DMS79 treated with DMSO at 0.1 percent for 48 hours (cell line): Measurements from ENCODE around the gene CFL1.
A peak's percentile ranks its signal among the peaks of the same experiment; 100 is the strongest.

Experiments used
- DNase-seq: peaks from one replicate; lab custom pipeline; 2025; lab: John Stamatoyannopoulos, UW

Gene CFL1

GRCh38 chr11:65887723-65888162 lies 29.8 kb upstream of the CFL1 start:
- DNase-seq: no peak

GRCh38 chr11:65886826-65887722 lies 29.1 kb upstream of the CFL1 start:
- no peak for DNase-seq

- no peak for DNase-seq
Measured at GRCh38 chr11:65885808-65886536, 28.0 kb upstream of the CFL1 start.

DNA sequence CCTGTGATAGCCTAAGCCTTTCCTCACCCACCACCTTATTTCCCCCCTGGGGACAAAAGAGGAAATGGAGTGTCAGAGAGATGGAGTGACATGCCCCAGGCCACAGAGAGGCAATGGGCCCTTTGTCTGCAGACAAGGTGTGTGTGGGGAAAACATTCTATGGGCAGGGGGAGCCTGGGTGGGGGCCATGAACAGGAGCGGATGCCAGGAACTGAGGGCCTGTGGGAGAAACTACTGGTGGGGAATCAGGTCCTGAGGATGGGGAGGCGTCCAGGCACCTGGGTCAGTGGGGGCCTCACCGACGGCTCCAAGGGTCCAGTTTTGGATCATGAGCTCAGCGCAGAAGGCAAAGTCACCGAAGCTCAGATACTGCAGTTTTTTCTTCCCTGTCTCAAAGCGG lies 27.3 kb upstream of the CFL1 start:
- no peak for DNase-seq

DNA sequence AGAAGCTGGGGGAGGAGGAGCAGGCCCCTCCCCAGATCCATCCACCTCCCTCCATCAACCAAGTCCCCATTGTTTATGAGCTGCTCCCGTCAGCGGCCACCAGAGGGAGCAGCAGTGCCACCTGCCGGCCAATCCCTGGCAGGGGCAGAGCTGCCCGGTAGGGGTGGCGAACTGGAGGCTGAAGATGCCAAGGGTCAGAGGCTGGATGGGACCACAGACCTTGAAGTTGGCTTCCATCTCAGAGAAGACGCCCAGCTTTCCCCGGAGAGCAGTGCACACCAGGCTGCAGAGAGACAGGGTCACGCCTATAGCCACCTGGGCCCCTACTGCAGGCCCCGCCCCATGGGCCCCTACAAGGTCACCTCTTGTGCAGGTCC lies 26.7 kb upstream of the CFL1 start:
- peak; percentile 48 for DNase-seq

- DNase-seq: no peak
Measured at GRCh38 chr11:65883786-65884715, 26.1 kb upstream of the CFL1 start.

DNA sequence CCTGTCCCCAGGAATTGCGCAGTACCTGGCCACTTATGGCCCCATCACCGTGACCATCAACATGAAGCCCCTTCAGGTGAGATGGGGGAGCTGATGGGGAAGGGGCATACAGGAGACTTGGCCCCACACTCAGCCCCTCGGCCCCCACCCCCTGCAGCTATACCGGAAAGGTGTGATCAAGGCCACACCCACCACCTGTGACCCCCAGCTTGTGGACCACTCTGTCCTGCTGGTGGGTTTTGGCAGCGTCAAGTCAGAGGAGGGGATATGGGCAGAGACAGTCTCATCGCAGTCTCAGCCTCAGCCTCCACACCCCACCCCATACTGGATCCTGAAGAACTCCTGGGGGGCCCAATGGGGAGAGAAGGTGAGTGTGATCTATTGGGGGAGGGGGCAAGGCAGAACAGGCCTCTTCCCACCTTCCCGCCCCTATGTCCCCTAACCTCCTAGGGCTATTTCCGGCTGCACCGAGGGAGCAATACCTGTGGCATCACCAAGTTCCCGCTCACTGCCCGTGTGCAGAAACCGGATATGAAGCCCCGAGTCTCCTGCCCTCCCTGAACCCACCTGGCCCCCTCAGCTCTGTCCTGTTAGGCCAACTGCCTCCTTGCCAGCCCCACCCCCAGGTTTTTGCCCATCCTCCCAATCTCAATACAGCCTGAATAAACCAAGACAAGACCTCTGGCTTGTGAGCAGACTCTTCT lies 25.2 kb upstream of the CFL1 start:
- DNase-seq: no peak

- no peak for DNase-seq
Measured at GRCh38 chr11:65882120-65883057, 24.4 kb upstream of the CFL1 start.

DNA sequence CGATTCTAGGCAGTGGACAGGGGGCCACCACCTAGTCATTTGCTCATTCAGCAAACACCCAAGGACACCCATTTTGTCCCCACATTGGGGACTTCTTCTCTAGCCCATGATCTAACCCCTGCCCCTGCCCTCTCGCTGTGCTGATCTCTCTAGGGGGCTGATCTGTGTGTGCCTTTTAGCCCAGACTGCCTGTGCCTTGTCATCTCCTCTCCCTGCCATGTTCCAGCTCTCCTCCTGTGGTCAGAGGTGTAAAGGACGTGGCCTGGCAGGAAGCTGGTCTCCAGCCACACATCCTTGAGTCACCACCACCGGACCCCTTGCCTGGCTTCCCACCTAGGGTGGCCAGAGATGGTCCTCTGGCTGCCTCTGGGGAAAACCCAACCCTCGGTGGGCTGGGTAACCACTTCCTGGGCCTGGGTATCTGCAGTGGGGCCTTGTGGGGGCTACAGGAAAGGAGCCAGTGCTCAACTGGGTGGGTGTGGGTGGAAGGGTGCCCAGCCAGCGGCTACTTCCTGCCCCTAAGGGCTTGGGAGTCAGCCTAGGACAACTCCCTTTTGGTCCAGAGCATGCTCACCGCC lies 23.0 kb upstream of the CFL1 start:
- no peak for DNase-seq

DNA sequence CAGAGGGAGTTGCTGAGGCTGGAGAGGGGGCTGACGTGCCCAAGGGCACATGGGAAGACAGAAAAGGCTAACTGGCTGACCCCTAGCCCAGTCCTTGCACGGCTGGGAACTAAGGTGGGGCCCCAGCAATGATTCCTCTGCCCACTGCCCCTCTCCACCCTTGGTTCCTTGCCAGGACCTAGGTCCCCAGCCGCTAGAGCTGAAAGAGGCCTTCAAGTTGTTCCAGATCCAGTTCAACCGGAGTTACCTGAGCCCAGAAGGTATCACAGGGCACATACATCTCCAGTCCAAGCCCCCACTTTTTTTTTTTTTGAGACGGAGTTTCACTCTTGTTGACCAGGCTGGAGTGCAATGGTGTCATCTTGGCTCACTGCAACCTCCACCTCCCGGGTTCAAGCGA lies 22.0 kb upstream of the CFL1 start:
- no peak for DNase-seq

DNA sequence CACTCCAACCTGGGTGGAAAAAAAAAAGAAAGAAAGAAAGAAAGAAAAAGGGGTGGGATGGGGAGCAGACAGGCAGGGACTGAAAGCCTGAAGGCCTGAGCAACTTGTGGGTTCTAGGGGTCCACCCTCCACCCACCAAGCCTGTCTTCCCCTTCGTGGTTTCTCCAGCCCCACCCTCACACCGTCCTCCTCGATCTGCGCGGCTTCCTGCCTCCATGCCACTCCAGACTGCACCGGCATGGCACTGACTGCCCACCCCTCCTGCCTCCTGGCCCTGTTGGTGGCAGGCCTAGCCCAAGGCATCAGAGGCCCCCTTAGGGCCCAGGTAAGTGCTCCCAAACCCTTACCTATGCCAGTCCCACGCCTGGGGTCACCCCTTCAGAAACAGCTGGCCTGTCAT lies 21.6 kb upstream of the CFL1 start, which contains the start of gene CTSW:
TSS of gene CTSW (plus strand) at position 221 of the 400 bp plus-strand sequence. CDS start at position 239, 18 bp downstream.
- DNase-seq: no peak

DNA sequence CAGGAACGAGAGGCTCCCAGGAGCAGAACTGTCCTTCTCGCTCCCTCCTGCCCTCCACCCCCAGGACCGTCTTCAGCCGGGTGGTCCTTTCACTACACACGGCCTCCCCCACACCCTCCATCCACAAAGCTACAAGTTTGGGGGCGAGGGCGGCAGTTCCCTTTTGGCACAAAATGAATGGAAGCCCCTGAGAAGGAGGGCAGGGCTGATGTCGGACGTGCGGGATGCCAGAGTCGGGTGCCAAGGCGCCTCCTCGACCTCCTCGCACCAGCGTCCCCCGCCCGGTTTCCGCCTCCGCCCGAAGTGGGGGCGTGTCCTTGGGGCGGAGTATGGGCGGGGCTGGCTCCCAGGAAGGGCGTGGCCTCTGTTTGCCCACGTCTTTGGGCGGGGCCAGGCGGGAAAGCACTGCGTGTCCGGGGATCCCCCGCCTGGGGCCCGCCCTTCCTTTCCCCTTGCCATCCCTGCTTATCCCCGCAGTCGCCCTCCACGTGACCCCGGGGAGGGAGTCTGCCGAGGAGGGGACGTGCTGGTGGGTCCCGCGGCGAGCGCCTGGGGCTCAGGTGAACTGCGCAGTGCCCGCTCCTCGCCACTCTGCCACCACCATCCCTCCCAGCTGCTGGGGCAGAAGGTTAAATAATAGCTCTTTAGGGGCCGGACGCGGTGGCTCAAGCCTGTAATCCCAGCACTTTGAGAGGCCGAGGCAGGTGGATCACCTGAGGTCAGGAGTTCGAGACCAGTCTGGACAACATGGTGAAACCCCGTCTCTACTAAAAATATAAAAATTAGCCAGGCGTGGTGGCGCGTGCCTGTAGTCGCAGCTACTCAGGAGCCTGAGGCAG lies 15.6 kb upstream of the CFL1 start:
- no peak for DNase-seq

DNA sequence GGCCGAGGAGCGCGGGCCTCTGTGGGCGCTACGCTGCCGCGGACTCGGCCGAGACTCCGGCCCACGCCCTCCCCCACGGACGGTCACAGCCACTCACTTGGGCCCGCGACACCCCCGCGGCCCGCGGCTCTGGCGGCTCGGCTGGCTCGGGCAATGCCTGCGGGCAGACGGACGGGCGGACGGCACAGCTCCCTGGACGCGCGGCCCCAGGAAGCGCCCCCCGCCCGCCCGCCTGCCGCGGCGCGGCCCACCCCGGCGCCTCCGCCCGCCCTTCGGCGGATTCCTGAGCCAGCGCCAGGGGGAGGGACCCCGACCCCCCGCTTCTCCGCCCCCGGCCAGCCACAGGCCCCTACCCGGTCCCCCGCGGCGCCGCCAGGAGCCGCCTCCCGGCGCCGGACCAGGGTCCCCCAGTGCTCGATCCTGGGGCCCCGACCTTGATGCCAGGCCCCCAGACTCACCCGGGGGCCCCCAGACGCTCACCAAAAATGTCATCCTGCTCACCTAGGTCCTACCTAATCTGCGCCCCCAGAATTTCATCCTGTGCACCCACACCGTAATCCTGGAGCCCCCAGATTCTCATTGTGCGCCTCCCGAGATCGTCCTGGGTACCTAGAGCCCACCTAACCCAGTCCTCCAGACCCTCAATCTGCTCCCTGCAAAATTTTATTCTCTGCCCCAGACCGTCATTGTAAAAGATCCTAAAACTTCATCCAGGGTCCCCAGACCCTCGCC lies 14.8 kb upstream of the CFL1 start, which contains the start of gene EFEMP2:
TSS of gene EFEMP2 (minus strand) at position 215 of the 732 bp plus-strand sequence. CDS start 446 bp downstream, outside the sequence.
- no peak for DNase-seq

DNA sequence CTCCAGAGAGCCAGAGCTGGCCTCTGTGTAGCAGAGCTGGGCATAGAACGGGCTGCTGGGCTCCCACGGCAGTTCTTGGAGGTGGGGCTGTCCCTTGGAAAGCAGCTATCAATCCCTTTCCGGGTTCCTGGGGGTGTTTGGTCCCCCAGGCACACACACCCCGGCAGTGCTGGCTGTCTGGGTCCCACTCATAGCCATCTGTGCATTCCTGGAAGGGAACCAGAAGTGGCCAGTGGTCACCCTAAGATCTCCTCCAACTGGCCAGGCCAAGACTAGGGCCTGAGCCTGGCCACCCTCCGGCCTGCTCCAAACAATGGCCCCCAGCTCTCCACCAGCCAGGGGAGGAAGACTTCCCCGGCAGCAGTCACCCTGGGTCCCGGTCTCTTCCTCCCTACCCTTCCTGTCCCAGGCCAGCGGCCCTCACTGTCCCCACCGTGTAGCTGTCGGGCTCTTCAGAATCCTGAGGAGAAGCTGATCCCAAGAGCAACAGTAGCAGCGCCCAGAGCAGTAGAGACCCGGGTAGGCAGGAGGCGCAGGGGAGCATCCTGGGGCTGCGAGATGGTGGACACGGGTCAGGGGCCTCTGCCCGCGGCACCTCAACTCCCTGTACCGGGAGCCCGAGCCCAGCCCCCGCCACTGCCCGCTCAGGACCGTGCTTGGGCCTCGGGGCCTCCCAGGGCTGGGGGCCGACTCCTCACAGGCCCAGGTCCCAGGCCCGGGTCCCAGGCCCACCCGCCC lies 14.0 kb upstream of the CFL1 start:
- no peak for DNase-seq

GRCh38 chr11:65870706-65871681 lies 13.0 kb upstream of the CFL1 start:
- DNase-seq: no peak

DNA sequence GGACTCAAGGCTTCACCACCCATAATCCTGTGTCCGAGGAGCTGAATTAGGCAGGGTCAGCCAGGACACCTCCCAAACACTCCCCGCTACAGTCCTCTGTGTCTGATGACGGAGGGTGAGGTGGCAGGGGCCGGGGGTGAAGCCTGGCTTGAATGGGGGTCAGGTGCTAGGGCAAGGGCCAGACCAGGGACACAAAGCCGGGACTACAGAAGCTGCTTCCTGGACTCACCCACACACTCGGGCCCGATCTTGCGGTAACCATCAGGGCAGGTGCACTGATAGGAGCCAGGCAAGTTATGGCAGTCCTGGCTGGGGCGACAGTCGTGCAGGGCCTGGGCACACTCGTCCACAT lies 12.3 kb upstream of the CFL1 start:
- DNase-seq: no peak
